Activated CD4-positive, alpha-beta T cell treated with anti-CD3 and anti-CD28 coated beads, Interleukin-2, amount 10 ng/mL, durations not matched to agents 7 days and 5 days (primary cell): ENCODE measurements around the gene ATP2A3. TPM values are rescaled to one million over a fixed set of nuclear protein-coding genes. Genes with fewer than 3 reads are reported as not detected.

Experiments
- CTCF ChIA-PET: fragments of 350-600 bp; sonication (Branson Sonifier 250); formaldehyde crosslinking; loops from one replicate; lab custom pipeline; 2021; ENCODE audit warnings: antibody characterized with exemption; lab: Charles Lee
- POLR2A ChIA-PET: fragments of 350-600 bp; sonication (Branson Sonifier 250); formaldehyde crosslinking; loops from one replicate; lab custom pipeline; 2021; ENCODE audit warnings: antibody characterized with exemption; lab: Charles Lee
- DNase-seq: peaks from one replicate; pipeline ENCODE4 v3.0.0-alpha.2; 2020
- H3K27ac Mint-ChIP-seq: one replicate; pipeline ENCODE4 v1.8.0; 2021; ENCODE audit warnings: mild to moderate bottlenecking, moderate library complexity, mixed read lengths
- H3K27me3 Mint-ChIP-seq: one replicate; pipeline ENCODE4 v1.8.0; 2021; ENCODE audit warnings: mixed read lengths
- H3K36me3 Mint-ChIP-seq: one replicate; pipeline ENCODE4 v1.8.0; 2021; ENCODE audit warnings: low read depth, mixed read lengths
- H3K4me1 Mint-ChIP-seq: one replicate; pipeline ENCODE4 v1.8.0; 2021; ENCODE audit warnings: mixed read lengths
- H3K4me3 Mint-ChIP-seq: one replicate; pipeline ENCODE4 v1.8.0; 2021; ENCODE audit warnings: mild to moderate bottlenecking, moderate library complexity, mixed read lengths
- H3K9me3 Mint-ChIP-seq: one replicate; pipeline ENCODE4 v1.8.0; 2021; ENCODE audit warnings: mixed read lengths
- total RNA-seq, 2 experiments: library from RNA; stranded (reverse); gene quantifications; one replicate each; pipeline ENCODE4 v1.2.3, GENCODE V29; 2021

The ATP2A3 gene
- total RNA-seq, 2 experiments from 2014 or later, result 294 to 329 TPM

DNA sequence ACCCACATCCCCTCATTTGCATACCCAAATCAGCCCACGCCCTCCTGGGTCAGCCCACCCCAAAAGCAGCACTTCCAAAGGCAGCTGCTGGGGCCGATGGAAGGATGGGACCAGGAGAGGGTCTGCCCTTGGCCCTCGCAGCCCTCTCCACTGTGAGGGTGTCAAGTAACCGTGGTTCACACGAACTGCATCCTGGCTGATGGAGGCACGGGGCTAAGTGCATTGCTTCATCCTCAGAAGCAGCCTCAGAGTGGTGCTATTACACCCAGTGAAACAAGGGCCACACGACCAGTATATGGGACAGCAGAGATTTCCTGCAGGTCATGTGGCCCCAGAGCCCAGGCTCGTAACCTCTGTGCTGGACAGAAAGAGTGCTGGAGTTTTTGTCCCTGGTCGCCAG is 13.2 kb upstream of the ATP2A3 start:
- POLR2A ChIA-PET, result no interaction called here

DNA sequence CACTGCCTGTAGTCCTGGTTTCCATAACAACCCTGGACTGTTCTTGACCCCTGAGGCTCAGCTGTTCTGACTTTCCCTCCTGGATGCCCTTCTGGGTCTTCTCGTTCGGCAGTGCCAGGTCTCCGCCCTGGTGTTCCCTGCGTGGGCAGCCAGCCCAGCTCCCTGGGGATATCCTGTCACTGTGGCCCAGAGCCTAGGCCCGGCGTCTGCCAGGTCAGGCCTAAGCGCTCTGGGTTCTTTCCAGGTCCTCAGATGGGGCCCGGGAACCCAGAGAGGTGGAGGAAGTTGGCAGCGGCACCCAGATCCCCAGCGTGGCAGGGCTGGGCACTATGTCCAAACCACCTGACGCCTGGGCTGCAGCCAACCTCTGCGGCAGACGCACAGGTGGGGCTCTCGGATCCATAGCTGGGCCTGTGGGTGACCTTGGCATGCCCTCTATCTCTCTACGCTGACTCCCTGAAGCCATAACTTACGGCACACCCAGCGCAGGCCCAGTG is 12.5 kb upstream of the ATP2A3 start:
- Mint-ChIP-seq H3K4me1 (peaks cover 31% of the 10 kb centered on the region), H3K4me3 (no peak overlapping the region), H3K27ac (peak overlapping the region; percentile 46), H3K36me3 (no peaks in the 10 kb centered on the region), H3K27me3 (no peaks in the 10 kb centered on the region), H3K9me3 (peaks cover 7% of the 10 kb centered on the region)
- ChIA-PET CTCF (interaction anchor here (1.1 kb wide), 1 partner anchor 11 kb away, joined by 3 read pairs; no protein-coding TSS in a partner anchor), POLR2A (no interaction called here)
- no peak for DNase-seq

More for the DNA sequence above, 13.2 kb upstream of the ATP2A3 start:
- DNase-seq, result no peak
- Mint-ChIP-seq H3K4me1 (peaks cover 24% of the 10 kb centered on the region), H3K27me3 (no peaks in the 10 kb centered on the region), H3K27ac (no peak overlapping the region), H3K9me3 (peaks cover 7% of the 10 kb centered on the region), H3K4me3 (no peak overlapping the region), H3K36me3 (no peaks in the 10 kb centered on the region)
- CTCF ChIA-PET, result no interaction called here

DNA sequence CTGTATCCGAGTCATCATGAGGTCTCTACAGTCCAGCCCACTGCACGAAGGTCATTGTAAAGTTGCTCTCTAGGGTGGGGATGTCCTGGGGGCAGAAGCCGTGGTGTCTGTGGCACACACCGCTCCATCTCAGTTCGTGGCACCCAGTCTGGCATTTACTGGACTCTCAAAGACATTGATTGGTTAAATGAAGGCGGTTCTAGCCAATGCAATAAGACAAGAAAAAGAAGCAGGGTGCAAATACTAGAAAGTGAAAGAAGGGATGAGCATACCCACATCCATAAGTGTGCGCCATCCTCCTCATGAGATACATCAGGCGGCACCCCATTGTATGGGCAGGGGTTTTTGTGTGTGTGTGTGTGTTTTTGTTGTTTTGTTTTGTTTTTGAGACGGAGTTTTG is 10.7 kb upstream of the ATP2A3 start:
- H3K27ac Mint-ChIP-seq, result no peak overlapping the region
- H3K36me3 Mint-ChIP-seq, result no peaks in the 10 kb centered on the region
- peaks cover 7% of the 10 kb centered on the region for H3K9me3 Mint-ChIP-seq
- DNase-seq, result no peak
- H3K4me1 Mint-ChIP-seq, result peaks cover 32% of the 10 kb centered on the region
- POLR2A ChIA-PET, result no interaction called here
- no peak overlapping the region for H3K4me3 Mint-ChIP-seq
- peaks cover 2% of the 10 kb centered on the region for H3K27me3 Mint-ChIP-seq
- CTCF ChIA-PET, result interaction anchor here (0.7 kb wide), 1 partner anchor 61 kb away, joined by 4 read pairs; no protein-coding TSS in a partner anchor

DNA sequence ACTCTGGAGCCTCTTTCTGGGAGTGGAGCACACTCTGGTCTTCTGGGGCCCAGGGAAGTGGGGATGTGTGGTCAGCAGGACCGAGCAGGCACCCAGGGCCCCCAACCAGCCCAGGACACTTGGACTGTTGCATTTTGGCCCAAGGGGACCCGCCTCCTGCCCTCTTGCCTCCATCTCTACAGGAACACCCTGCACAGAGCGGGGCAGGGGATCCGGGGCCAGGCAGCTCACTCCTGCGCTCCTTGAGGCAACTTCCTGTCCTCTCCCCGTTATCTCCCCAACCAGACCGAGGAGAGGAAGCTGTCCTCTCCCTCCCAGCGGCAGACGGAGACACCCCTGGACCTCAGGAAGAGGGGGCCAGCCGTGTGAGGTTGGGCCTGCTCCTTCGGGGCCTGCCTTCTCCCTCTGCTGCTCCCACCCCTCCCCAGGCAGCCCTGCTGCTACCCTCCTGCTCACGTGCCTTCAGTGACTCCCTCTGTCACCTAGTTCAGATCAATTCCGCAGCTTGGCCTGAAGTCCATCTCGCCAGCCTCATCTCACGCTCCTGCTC is 10.0 kb upstream of the ATP2A3 start:
- peaks cover 2% of the 10 kb centered on the region for H3K27me3 Mint-ChIP-seq
- CTCF ChIA-PET, result interaction anchor here (0.6 kb wide), 1 partner anchor 222 kb away, joined by 4 read pairs; no protein-coding TSS in a partner anchor
- POLR2A ChIA-PET, result no interaction called here
- no peaks in the 10 kb centered on the region for H3K36me3 Mint-ChIP-seq
- DNase-seq, result no peak
- peak overlapping the region; percentile 50 for H3K27ac Mint-ChIP-seq
- no peak overlapping the region for H3K4me3 Mint-ChIP-seq
- peaks cover 7% of the 10 kb centered on the region for H3K9me3 Mint-ChIP-seq
- H3K4me1 Mint-ChIP-seq, result peaks cover 29% of the 10 kb centered on the region

DNA sequence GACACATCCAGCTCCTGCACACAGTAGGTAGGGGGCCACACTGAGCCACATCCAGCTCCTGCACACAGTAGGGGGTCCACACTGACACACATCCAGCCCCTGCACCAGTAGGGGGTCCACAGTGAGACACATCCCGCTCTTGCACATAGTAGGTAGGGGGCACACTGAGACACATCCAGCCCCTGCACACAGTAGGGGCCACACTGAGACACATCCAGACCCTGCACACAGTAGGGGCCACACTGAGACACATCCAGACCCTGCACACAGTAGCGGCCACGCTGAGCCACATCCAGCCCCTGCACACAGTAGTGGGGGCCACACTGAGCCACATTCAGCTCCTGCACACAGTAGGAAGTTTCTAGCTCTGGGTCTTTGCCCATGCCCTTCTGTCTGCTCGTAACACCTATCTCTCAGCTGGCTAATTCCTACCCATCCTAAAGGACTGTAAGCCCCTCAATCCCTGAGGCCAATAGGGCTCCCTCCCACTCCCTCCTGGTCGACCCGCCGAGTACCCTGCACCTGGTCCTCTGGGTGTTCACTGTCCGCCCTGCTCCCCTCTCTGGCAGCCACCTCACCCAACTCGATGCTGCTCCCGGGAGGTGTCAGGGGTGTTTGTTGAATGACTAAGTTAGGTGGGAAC is 9.4 kb upstream of the ATP2A3 start:
- Mint-ChIP-seq H3K4me1 (peaks cover 26% of the 10 kb centered on the region), H3K4me3 (no peak overlapping the region), H3K9me3 (peaks cover 7% of the 10 kb centered on the region), H3K27me3 (peaks cover 2% of the 10 kb centered on the region), H3K36me3 (no peaks in the 10 kb centered on the region), H3K27ac (peak overlapping the region; percentile 50)
- no peak for DNase-seq
- POLR2A ChIA-PET, result no interaction called here
- CTCF ChIA-PET, result interaction anchor here (0.5 kb wide), 1 partner anchor 490 kb away, joined by 5 read pairs; no protein-coding TSS in a partner anchor

DNA sequence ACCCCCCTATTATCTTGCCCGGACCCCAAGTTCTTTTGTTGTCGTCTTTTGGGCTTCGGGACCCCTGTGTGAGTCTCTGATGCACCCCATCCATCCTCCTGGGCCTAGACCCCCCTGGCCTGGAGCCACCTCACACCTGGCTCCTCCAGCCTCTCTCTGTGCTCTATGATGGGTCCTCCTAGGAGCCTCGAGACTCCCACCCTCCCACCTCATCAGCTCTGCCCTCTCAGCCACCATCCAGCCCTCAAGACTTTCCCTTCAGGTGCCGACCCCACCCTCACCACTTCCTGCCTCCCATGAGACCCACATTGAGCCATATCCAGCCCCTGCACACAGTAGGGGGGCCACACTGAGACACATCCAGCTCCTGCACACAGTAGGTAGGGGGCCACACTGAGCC is 8.7 kb upstream of the ATP2A3 start:
- DNase-seq, result no peak
- ChIA-PET CTCF (interaction anchor here (0.5 to 0.6 kb wide), 2 partner anchors 47 to 490 kb away, joined by 4 to 5 read pairs; no protein-coding TSS in a partner anchor), POLR2A (no interaction called here)
- H3K27ac Mint-ChIP-seq, result peak overlapping the region; percentile 9
- H3K4me3 Mint-ChIP-seq, result peak overlapping the region; percentile 17
- H3K4me1 Mint-ChIP-seq, result peaks cover 26% of the 10 kb centered on the region
- H3K9me3 Mint-ChIP-seq, result peaks cover 7% of the 10 kb centered on the region
- peaks cover 2% of the 10 kb centered on the region for H3K27me3 Mint-ChIP-seq
- no peaks in the 10 kb centered on the region for H3K36me3 Mint-ChIP-seq

DNA sequence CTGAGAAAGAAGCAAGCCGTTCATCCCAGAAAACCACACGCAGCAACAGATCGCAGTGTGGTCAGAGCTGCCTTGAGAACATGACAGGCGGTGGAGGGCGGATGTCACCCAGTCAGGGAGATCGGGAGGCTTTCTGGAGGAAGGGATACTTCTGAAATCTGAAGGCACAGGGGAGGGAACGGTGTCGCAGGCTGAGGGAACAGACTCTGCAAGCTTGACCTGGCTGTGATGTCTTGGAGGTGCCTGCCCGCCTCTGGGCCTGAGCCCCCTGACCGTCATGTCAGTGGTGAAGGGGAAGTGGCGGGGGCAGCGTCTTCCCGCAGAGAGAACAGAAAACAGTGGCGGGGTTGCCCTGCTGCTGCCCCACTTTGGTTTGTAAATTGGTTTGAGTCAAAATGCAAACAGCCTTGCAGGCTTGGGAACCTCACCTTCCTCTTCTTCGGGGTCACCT is 8.1 kb upstream of the ATP2A3 start:
- DNase-seq, result peak; percentile 21
- Mint-ChIP-seq H3K27ac (no peak overlapping the region), H3K36me3 (no peaks in the 10 kb centered on the region), H3K4me1 (peaks cover 26% of the 10 kb centered on the region), H3K9me3 (peaks cover 7% of the 10 kb centered on the region), H3K27me3 (peaks cover 2% of the 10 kb centered on the region), H3K4me3 (peak overlapping the region; percentile 17)
- POLR2A ChIA-PET, result no interaction called here
- CTCF ChIA-PET, result no interaction called here

DNA sequence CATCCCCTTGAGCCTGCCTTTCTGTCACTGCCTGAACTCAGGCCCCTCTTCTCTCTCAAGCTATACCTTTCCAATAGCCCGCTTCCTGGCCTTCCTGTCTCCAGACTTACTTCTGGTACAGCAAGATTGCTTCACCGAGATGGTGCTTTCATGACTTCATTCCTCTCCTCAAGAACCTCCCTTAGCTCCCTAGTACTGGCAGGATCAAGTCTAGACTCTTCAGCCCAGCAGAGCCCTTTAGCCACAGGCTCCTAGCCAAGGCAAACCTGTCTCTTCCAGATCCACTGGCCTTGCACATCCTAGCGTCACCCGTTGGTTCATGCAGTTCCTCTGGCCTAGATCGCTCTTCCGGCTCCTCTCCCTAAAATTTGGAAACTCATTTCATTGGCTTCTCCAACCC is 6.4 kb upstream of the ATP2A3 start:
- ChIA-PET CTCF (no interaction called here), POLR2A (interaction anchor here (0.6 kb wide), 1 partner anchor 136 kb away, joined by 3 read pairs; no protein-coding TSS in a partner anchor)
- Mint-ChIP-seq H3K27ac (no peak overlapping the region), H3K4me1 (peaks cover 34% of the 10 kb centered on the region), H3K27me3 (peaks cover 2% of the 10 kb centered on the region), H3K9me3 (peaks cover 7% of the 10 kb centered on the region), H3K36me3 (no peaks in the 10 kb centered on the region), H3K4me3 (no peak overlapping the region)
- no peak for DNase-seq

DNA sequence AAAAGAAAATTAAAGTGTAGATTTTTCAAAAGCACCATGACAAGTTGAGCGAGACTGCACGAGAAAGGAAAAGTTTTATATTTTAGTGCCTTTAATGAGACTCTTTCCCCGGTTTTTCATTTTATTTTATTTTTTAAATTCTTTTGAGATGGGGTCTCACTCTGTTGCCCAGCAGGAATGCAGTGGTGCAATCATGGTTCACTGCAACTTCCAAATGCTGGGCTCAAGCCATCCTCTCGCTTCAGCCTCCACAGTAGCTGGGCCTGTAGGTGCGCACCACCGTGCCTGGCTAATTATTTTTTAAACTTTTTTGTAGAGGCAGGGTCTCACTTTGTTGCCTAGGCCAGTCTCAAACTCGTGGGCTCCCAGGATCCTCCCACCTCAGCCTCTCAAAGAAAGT is 5.7 kb upstream of the ATP2A3 start:
- H3K4me3 Mint-ChIP-seq, result no peak overlapping the region
- DNase-seq, result no peak
- ChIA-PET CTCF (no interaction called here), POLR2A (no interaction called here)
- H3K27me3 Mint-ChIP-seq, result peaks cover 2% of the 10 kb centered on the region
- peaks cover 6% of the 10 kb centered on the region for H3K9me3 Mint-ChIP-seq
- H3K27ac Mint-ChIP-seq, result no peak overlapping the region
- H3K36me3 Mint-ChIP-seq, result no peaks in the 10 kb centered on the region
- peaks cover 40% of the 10 kb centered on the region for H3K4me1 Mint-ChIP-seq

DNA sequence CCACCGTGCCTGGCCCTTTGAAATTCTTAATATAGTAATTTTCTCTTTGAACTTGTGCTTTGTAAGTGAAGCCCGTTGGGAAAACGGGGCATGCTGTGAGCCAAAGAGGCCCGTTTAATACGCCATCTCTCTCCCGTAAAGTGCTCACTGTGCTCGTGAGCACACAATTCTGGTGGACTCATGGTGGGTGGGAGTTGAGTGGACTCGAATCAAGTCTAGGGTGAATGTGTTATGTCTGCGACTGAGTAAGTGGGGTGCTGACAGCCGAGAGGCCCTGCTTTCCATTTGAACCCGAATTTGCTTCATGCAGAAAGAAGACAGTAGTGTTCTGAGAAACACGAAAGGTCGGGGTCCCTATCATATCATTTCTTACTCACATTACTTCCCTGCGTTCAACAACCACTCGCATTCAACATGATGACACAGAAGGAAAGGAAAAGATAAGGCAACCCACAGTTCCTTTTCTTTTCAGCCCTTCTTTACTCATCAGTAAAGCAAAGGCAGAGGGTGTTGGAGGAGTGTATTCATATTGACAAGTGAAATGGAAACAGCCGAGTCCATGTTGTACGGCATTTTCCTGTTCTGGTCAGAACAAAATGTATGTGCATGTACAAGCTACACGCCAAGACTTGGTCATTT is 4.8 kb upstream of the ATP2A3 start:
- no peaks in the 10 kb centered on the region for H3K36me3 Mint-ChIP-seq
- CTCF ChIA-PET, result interaction anchor here (0.6 kb wide), 1 partner anchor 38 kb away, joined by 3 read pairs; no protein-coding TSS in a partner anchor
- DNase-seq, result no peak
- H3K27ac Mint-ChIP-seq, result no peak overlapping the region
- no peak overlapping the region for H3K4me3 Mint-ChIP-seq
- POLR2A ChIA-PET, result no interaction called here
- peaks cover 2% of the 10 kb centered on the region for H3K27me3 Mint-ChIP-seq
- H3K4me1 Mint-ChIP-seq, result peaks cover 36% of the 10 kb centered on the region
- H3K9me3 Mint-ChIP-seq, result no peaks in the 10 kb centered on the region

DNA sequence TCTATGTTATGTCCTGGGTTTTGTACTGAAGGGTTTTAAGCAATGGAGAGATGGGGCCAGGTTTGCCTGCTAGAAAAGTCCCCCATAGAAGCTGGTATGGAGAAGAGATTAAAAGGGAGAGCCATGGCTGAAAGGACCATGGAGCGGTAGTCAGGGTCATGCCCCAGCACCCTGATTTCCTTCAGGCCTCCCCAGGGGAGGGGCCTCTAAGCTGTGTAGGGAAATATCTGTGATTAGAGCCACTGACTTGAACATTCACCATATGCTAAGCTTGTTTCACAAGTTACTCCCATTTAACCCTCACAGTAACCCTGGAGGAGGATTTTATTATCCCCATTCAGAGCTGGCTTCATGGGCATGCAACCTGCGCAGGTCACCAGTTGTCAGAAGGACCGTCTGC is 3.8 kb upstream of the ATP2A3 start:
- no peak for DNase-seq
- CTCF ChIA-PET, result interaction anchor here (1.1 kb wide), 1 partner anchor 18 kb away, joined by 3 read pairs; no protein-coding TSS in a partner anchor
- Mint-ChIP-seq H3K9me3 (no peaks in the 10 kb centered on the region), H3K4me1 (peaks cover 31% of the 10 kb centered on the region), H3K27ac (no peak overlapping the region), H3K4me3 (no peak overlapping the region), H3K36me3 (peaks cover 4% of the 10 kb centered on the region), H3K27me3 (peaks cover 2% of the 10 kb centered on the region)
- POLR2A ChIA-PET, result no interaction called here

DNA sequence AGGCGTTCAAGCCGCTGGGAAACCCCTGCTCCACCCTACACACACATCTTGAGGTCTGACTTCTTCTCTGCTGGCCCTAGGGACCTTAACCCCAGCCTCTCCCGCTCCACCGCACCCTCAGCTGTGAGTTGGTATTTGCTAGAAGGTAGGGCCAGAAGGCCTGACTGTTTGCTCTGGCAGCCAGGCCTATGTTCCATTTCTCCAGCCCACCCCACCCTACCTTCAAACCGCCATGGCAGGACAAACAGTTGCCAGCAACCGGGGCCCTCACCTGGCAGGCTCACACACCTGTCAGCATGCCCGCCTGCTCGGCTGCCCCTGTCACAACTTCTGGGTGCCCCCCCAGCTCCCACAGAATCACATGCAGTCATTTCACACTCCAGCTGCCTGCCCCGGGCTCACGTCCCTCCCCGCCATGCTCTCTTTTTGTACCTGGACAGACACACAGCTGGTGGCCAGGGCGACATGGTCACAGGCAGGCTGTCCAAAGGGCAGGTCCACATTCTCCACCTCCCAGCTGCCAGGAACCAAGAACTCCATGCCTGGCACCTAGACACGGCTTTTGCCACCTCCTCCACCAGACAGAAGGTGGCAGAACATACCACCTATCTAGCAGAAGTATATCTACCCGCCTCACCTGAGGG is 2.6 kb upstream of the ATP2A3 start:
- POLR2A ChIA-PET, result no interaction called here
- Mint-ChIP-seq H3K4me1 (peaks cover 31% of the 10 kb centered on the region), H3K27ac (peak overlapping the region; percentile 66), H3K9me3 (no peaks in the 10 kb centered on the region), H3K36me3 (peaks cover 14% of the 10 kb centered on the region), H3K4me3 (peak overlapping the region; percentile 12), H3K27me3 (peaks cover 2% of the 10 kb centered on the region)
- no peak for DNase-seq
- CTCF ChIA-PET, result interaction anchor here (1.0 to 2.1 kb wide), 4 partner anchors 12 to 121 kb away, joined by 3 to 12 read pairs (median 6); partner anchors contain the start of gene NCBP3
